Mesenchymal stem cell (in vitro differentiated cells and primary cell): ENCODE results near the gene SCARB1.
"Not testable (repeated sequence)": the region's sequence is repeated elsewhere in the genome, so short reads cannot be mapped to it uniquely, and the experiment has no call there.

Experiments used
- DNase-seq: peaks from one replicate; pipeline ENCODE4 v3.0.0-alpha.2; 2013
- H2AFZ ChIP-seq: one replicate; pipeline ENCODE4 v1.6.1; 2013; ENCODE audit warnings: low read depth, mild to moderate bottlenecking, control low read depth, inconsistent platforms, low read length, moderate library complexity
- H2AK5ac ChIP-seq: 2 replicates; pipeline ENCODE4 v1.6.1; 2013; ENCODE audit warnings: low read length, moderate library complexity, mild to moderate bottlenecking, inconsistent platforms; ENCODE audit not compliant: severe bottlenecking
- H2BK120ac ChIP-seq: one replicate; pipeline ENCODE4 v1.6.1; 2013; ENCODE audit warnings: low read depth, mild to moderate bottlenecking, inconsistent platforms, low read length, moderate library complexity
- H2BK12ac ChIP-seq, 2 experiments: one replicate each; pipeline ENCODE4 v1.6.1; 2013; ENCODE audit warnings: inconsistent platforms in 2 of 2, low read length in 2 of 2, mild to moderate bottlenecking in 2 of 2, moderate library complexity in 2 of 2, control low read depth in 1 of 2
- H2BK15ac ChIP-seq: one replicate; pipeline ENCODE4 v1.6.1; 2013; ENCODE audit warnings: mild to moderate bottlenecking, low read depth, inconsistent platforms; ENCODE audit not compliant: poor library complexity, severe bottlenecking
- H2BK5ac ChIP-seq: 2 replicates; pipeline ENCODE4 v1.6.1; 2013; ENCODE audit warnings: low read depth, mild to moderate bottlenecking, low read length, control low read depth, inconsistent platforms; ENCODE audit not compliant: poor library complexity, severe bottlenecking
- H3K14ac ChIP-seq, 2 experiments: one replicate each; pipeline ENCODE4 v1.6.1; 2013; ENCODE audit warnings: inconsistent platforms in 2 of 2, low read length in 2 of 2, control low read depth in 1 of 2, mild to moderate bottlenecking in 1 of 2, moderate library complexity in 1 of 2
- H3K18ac ChIP-seq, 2 experiments: one replicate each; pipeline ENCODE4 v1.6.1; 2013; ENCODE audit warnings: inconsistent platforms in 2 of 2, low read length in 2 of 2, control low read depth in 1 of 2, low read depth in 1 of 2, mild to moderate bottlenecking in 1 of 2
- H3K23ac ChIP-seq, 2 experiments: one replicate each; pipeline ENCODE4 v1.6.1; 2013; ENCODE audit warnings: inconsistent platforms in 2 of 2, low read length in 2 of 2, mild to moderate bottlenecking in 2 of 2, moderate library complexity in 2 of 2, control low read depth in 1 of 2
- H3K27ac ChIP-seq: 2 replicates; pipeline ENCODE4 v1.5.1; 2013; ENCODE audit warnings: mild to moderate bottlenecking, moderate library complexity, low read length, control low read depth, inconsistent platforms; ENCODE audit not compliant: poor library complexity, severe bottlenecking
- H3K27me3 ChIP-seq, 2 experiments: 2 replicates each; pipeline versions ENCODE4 v1.6.1 to v1.7.0; 2013; ENCODE audit warnings: low read length in 2 of 2, mild to moderate bottlenecking in 2 of 2, moderate library complexity in 2 of 2, control low read depth in 1 of 2, inconsistent platforms in 1 of 2; ENCODE audit not compliant: control insufficient read depth in 1 of 2, insufficient read depth in 1 of 2
- H3K36me3 ChIP-seq, 2 experiments: 2 replicates each; pipeline versions ENCODE4 v1.6.1 to v1.7.0; 2013; ENCODE audit warnings: low read length in 2 of 2, control low read depth in 1 of 2, inconsistent platforms in 1 of 2, low read depth in 1 of 2, mild to moderate bottlenecking in 1 of 2; ENCODE audit not compliant: insufficient read depth in 2 of 2, control insufficient read depth in 1 of 2
- H3K4ac ChIP-seq, 2 experiments: one replicate each; pipeline ENCODE4 v1.6.1; 2013; ENCODE audit warnings: inconsistent platforms in 2 of 2, low read length in 2 of 2, mild to moderate bottlenecking in 2 of 2, moderate library complexity in 2 of 2, control low read depth in 1 of 2, low read depth in 1 of 2
- H3K4me1 ChIP-seq: 2 replicates; pipeline ENCODE4 v1.6.1; 2013; ENCODE audit warnings: low read depth, low read length, control low read depth; ENCODE audit not compliant: control insufficient read depth, insufficient read depth
- H3K4me2 ChIP-seq: 2 replicates; pipeline ENCODE4 v1.6.1; 2013; ENCODE audit warnings: low read length, mild to moderate bottlenecking, inconsistent platforms; ENCODE audit not compliant: poor library complexity, severe bottlenecking
- H3K4me3 ChIP-seq, 2 experiments: 2 replicates each; pipeline versions ENCODE4 v1.5.1 to v1.7.0; 2013; ENCODE audit warnings: low read length in 2 of 2, mild to moderate bottlenecking in 2 of 2, control low read depth in 1 of 2, low read depth in 1 of 2; ENCODE audit not compliant: insufficient read depth in 1 of 2
- H3K79me1 ChIP-seq: replicated peaks from 2 replicates; pipeline ENCODE4 v1.6.1; 2013; ENCODE audit warnings: mild to moderate bottlenecking, control low read depth, low read length, inconsistent platforms; ENCODE audit not compliant: poor library complexity, severe bottlenecking
- H3K9ac ChIP-seq: 2 replicates; pipeline ENCODE4 v1.7.0; 2013; ENCODE audit warnings: mild to moderate bottlenecking, low read length, moderate library complexity
- H3K9me3 ChIP-seq: 2 replicates; pipeline ENCODE4 v1.7.0; 2013; ENCODE audit warnings: mild to moderate bottlenecking, low read length; ENCODE audit not compliant: control insufficient read depth
- H4K8ac ChIP-seq: one replicate; pipeline ENCODE4 v1.6.1; 2013; ENCODE audit warnings: inconsistent platforms, mild to moderate bottlenecking, low read length, moderate library complexity
- H4K91ac ChIP-seq: one replicate; pipeline ENCODE4 v1.6.1; 2013; ENCODE audit warnings: mild to moderate bottlenecking, low read length, inconsistent platforms
- WGBS: methylation state at CpG from one replicate; pipeline ENCODE4 v1.1.7; 2013; ENCODE audit warnings: mixed read lengths; 5-methylcytosine and 5-hydroxymethylcytosine counted together

SCARB1 gene

DNA sequence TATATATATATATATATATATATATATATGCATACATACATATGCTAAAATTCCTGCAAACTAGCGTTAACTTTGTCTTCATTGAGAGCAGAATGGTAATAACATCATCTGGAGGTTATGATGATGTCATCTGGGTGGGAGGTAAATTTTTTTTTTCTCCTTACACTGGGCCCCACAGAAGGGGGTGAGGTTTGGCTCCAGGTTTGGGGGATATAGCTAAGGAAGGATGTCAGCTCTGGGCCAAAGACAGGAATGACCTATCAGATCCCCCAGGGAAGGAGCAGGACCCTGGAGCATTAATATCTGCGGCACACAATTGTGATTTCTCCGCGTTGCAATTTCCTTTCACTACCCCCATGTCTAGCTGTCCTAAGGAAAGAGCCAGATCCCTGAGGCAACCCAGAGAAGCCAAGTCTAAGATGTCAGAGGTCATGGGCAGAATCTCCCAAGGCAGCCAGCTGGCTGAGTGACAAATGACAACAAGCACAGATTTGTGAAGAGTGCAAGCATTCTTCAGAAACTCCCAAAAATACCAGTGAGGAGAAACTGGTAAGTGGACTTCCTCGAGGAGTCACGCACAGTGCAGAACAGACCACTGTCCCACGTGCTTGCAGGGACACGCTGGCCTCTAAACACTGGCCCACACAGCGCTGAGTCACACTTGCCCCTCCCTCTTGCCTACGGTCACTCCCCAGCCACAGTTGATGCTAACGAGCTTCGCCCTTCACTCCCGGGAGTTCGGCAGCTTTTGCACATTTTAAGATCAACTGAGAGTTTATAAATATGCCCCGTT, 40.8 kb upstream of the SCARB1 start:
- Histone ChIP-seq H3K9ac (peak overlapping the region; percentile 88), H3K27me3 (no peaks in the 10 kb centered on the region), H3K36me3 (no peaks in the 10 kb centered on the region), H4K91ac (no peak overlapping the region), H3K79me1 (peaks cover 8% of the 10 kb centered on the region), H3K4ac (peak overlapping the region; percentile 35 to 58), H2AK5ac (peak overlapping the region; percentile 49), H2AFZ (no peak overlapping the region), H2BK5ac (no peak overlapping the region), H3K9me3 (no peaks in the 10 kb centered on the region), H2BK12ac (peak overlapping the region; percentile 32 to 92), H2BK15ac (no peak overlapping the region), H3K14ac (no peak overlapping the region), H3K18ac (peak overlapping the region; percentile 72 to 87), H4K8ac (no peak overlapping the region), H3K4me2 (peak overlapping the region; percentile 18), H3K23ac (no peak overlapping the region), H2BK120ac (peak overlapping the region; percentile 54), H3K4me3 (peak overlapping the region in 1 of 2 experiments; percentile 48), H3K4me1 (peaks cover 14% of the 10 kb centered on the region), H3K27ac (no peak overlapping the region)
- peak; percentile 99 for DNase-seq
- 10% methylated on average over 12 of the region's 15 CpGs for WGBS

- H3K23ac ChIP-seq = no peak overlapping the region
- H2BK120ac ChIP-seq = no peak overlapping the region
- no peak overlapping the region for H4K8ac ChIP-seq
- no peak overlapping the region for H3K27ac ChIP-seq
- H3K14ac ChIP-seq = no peak overlapping the region
- H3K9me3 ChIP-seq = no peaks in the 10 kb centered on the region
- DNase-seq = no peak
- no peak overlapping the region for H2AFZ ChIP-seq
- peaks cover 9% of the 10 kb centered on the region for H3K79me1 ChIP-seq
- no peak overlapping the region for H2BK5ac ChIP-seq
- no peak overlapping the region for H2BK15ac ChIP-seq
- no peak overlapping the region for H2AK5ac ChIP-seq
- H3K36me3 ChIP-seq = no peaks in the 10 kb centered on the region
- no peak overlapping the region for H3K4me2 ChIP-seq
- no peak overlapping the region for H2BK12ac ChIP-seq
- peaks cover 18% of the 10 kb centered on the region for H3K4me1 ChIP-seq
- no peak overlapping the region for H3K4ac ChIP-seq
- H3K9ac ChIP-seq = no peak overlapping the region
- no peak overlapping the region for H3K18ac ChIP-seq
- H3K27me3 ChIP-seq = no peaks in the 10 kb centered on the region
- 96% methylated on average over 5 of the region's 6 CpGs for WGBS
- no peak overlapping the region for H3K4me3 ChIP-seq
- H4K91ac ChIP-seq = no peak overlapping the region
Observed at GRCh38 chr12:124902916-124903315, 39.3 kb upstream of the SCARB1 start.

DNA sequence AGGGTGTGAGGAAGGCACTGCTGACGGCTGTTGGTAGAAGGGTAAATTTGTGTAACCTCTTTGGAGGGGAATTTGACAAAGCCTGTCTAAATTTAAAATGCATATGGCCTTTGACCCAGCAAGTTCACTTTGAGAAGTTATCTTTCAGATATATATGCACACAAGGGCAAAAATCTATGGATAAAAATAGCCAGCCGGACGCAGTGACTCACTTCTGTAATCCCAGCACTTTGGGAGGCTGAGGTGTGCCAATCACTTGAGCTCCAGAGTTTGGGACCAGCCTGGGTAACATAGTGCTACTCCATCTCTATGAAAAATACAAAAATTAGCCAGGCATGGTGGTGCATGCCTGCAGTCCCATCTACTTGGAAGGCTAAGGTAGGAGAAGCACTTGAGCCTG, 37.3 kb upstream of the SCARB1 start:
- no peak overlapping the region for H3K18ac ChIP-seq
- no peak overlapping the region for H2BK120ac ChIP-seq
- H3K9me3 ChIP-seq = no peaks in the 10 kb centered on the region
- H3K23ac ChIP-seq = no peak overlapping the region
- peak; percentile 45 for DNase-seq
- no peak overlapping the region for H3K9ac ChIP-seq
- H2AK5ac ChIP-seq = no peak overlapping the region
- H3K14ac ChIP-seq = no peak overlapping the region
- H4K91ac ChIP-seq = no peak overlapping the region
- WGBS = 43% methylated on average over 3 of the region's 3 CpGs
- no peak overlapping the region for H2BK5ac ChIP-seq
- no peak overlapping the region for H2BK12ac ChIP-seq
- H3K4me2 ChIP-seq = no peak overlapping the region
- no peak overlapping the region for H2BK15ac ChIP-seq
- H3K4ac ChIP-seq = no peak overlapping the region
- H2AFZ ChIP-seq = no peak overlapping the region
- no peak overlapping the region for H3K4me3 ChIP-seq
- no peak overlapping the region for H4K8ac ChIP-seq
- peaks cover 9% of the 10 kb centered on the region for H3K79me1 ChIP-seq
- no peaks in the 10 kb centered on the region for H3K36me3 ChIP-seq
- no peaks in the 10 kb centered on the region for H3K27me3 ChIP-seq
- no peak overlapping the region for H3K27ac ChIP-seq
- H3K4me1 ChIP-seq = peaks cover 18% of the 10 kb centered on the region

DNA sequence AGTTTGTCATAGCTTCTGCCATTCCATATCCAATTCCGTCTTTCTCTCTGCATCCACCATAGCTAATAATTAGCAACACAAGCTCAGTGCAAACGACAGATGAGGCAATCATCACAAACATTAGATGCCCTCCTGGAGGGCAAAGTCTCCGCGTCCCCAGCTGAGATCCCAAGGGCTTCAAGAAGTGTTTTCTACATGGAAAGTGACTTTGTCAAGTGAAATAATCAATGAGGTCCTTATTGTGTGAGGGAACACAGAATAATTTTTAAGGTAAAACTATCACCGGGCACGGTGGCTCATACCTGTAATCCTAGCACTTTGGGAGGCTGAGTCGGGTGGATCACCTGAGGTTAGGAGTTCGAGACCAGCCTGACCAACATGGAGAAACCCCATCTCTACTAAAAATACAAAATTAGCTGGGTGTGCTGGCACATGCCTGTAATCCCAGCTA, 36.7 kb upstream of the SCARB1 start:
- H3K4me1 ChIP-seq = peaks cover 18% of the 10 kb centered on the region
- not testable (repeated sequence) for H2AK5ac ChIP-seq, H3K4me2 ChIP-seq, H2BK5ac ChIP-seq, H4K8ac ChIP-seq, DNase-seq, H3K36me3 ChIP-seq, H3K9me3 ChIP-seq, H4K91ac ChIP-seq, H3K27ac ChIP-seq, H3K79me1 ChIP-seq, H3K27me3 ChIP-seq, H2AFZ ChIP-seq, H3K9ac ChIP-seq, H3K14ac ChIP-seq, H2BK120ac ChIP-seq, H3K4me3 ChIP-seq, H3K18ac ChIP-seq, H2BK12ac ChIP-seq, H3K4ac ChIP-seq, H2BK15ac ChIP-seq, H3K23ac ChIP-seq
- 95% methylated on average over 8 of the region's 8 CpGs for WGBS
